WTC11 (cell line): ENCODE results near the gene UBXN6. TPM values are rescaled to one million over a fixed set of nuclear protein-coding genes. Genes with fewer than 3 reads are reported as not detected.

Experiments used
- ATAC-seq: fragments of 200-7000 bp; cut with Tn5 transposase; 2 replicates; pipeline ENCODE4 v1.10.0; 2021; ENCODE audit warnings: mild to moderate bottlenecking, moderate library complexity
- CTCF ChIA-PET: fragments of 300-600 bp; sonication (Branson Sonifier 250); formaldehyde crosslinking; loops from one replicate; lab custom pipeline; 2021; ENCODE audit warnings: antibody characterized with exemption; lab: Charles Lee
- POLR2A ChIA-PET: fragments of 350-600 bp; sonication (Branson Sonifier 250); formaldehyde crosslinking; loops from one replicate; lab custom pipeline; 2021; ENCODE audit warnings: antibody characterized with exemption; lab: Charles Lee
- DNase-seq: peaks from one replicate; pipeline ENCODE4 v3.0.0; 2021; ENCODE audit warnings: low spot score
- H3K27ac Mint-ChIP-seq: 2 replicates; pipeline ENCODE4 v1.8.0; 2021; ENCODE audit warnings: mixed read lengths
- H3K27me3 Mint-ChIP-seq: 2 replicates; pipeline ENCODE4 v1.8.0; 2021; ENCODE audit warnings: low read depth, mild to moderate bottlenecking, moderate library complexity, mixed read lengths
- H3K36me3 Mint-ChIP-seq: 2 replicates; pipeline ENCODE4 v1.8.0; 2021; ENCODE audit warnings: mixed read lengths
- H3K4me1 Mint-ChIP-seq: 2 replicates; pipeline ENCODE4 v1.8.0; 2022; ENCODE audit warnings: mixed read lengths
- H3K4me3 Mint-ChIP-seq: 2 replicates; pipeline ENCODE4 v1.8.0; 2021; ENCODE audit warnings: mild to moderate bottlenecking, moderate library complexity, mixed read lengths
- H3K9me3 Mint-ChIP-seq: 2 replicates; pipeline ENCODE4 v1.8.0; 2021; ENCODE audit warnings: mixed read lengths
- ATF3 ChIP-seq: sonication (generic); formaldehyde crosslinking; conservative IDR thresholded peaks from 2 replicates; pipeline ENCODE4 v1.8.1; 2022; ENCODE audit warnings: mild to moderate bottlenecking, missing genetic modification reagents
- ELF4 ChIP-seq: sonication (generic); formaldehyde crosslinking; IDR thresholded peaks from 2 replicates; pipeline ENCODE4 v1.8.1; 2022; ENCODE audit warnings: low read depth, mild to moderate bottlenecking, moderate library complexity, missing genetic modification reagents
- ERG ChIP-seq: fragments of 250-450 bp; sonication (Bioruptor Pico); IDR thresholded peaks from 2 replicates; pipeline ENCODE4 v1.8.0; 2021; ENCODE audit warnings: mild to moderate bottlenecking
- ETV6 ChIP-seq: sonication (generic); formaldehyde crosslinking; IDR thresholded peaks from 2 replicates; pipeline ENCODE4 v1.8.1; 2022; ENCODE audit warnings: mild to moderate bottlenecking, missing genetic modification reagents
- FOXK1 ChIP-seq: sonication (generic); formaldehyde crosslinking; IDR thresholded peaks from 2 replicates; pipeline ENCODE4 v1.8.0; 2022; ENCODE audit warnings: mild to moderate bottlenecking, moderate library complexity, missing genetic modification reagents
- GABPB1 ChIP-seq: sonication (generic); formaldehyde crosslinking; IDR thresholded peaks from 2 replicates; pipeline ENCODE4 v1.8.1; 2023; ENCODE audit warnings: mild to moderate bottlenecking, missing genetic modification reagents
- HMGXB4 ChIP-seq: sonication (generic); formaldehyde crosslinking; IDR thresholded peaks from 2 replicates; pipeline ENCODE4 v1.8.1; 2023; ENCODE audit warnings: mild to moderate bottlenecking, moderate library complexity, missing genetic modification reagents
- IRF2 ChIP-seq: sonication (generic); formaldehyde crosslinking; IDR thresholded peaks from 2 replicates; pipeline ENCODE4 v1.8.0; 2022; ENCODE audit warnings: low read depth, missing genetic modification reagents, borderline replicate concordance
- MXD4 ChIP-seq: fragments of 250-450 bp; sonication (Bioruptor Pico); IDR thresholded peaks from 2 replicates; pipeline ENCODE4 v1.8.0; 2021; ENCODE audit warnings: mild to moderate bottlenecking, moderate library complexity, borderline replicate concordance
- NFYB ChIP-seq: sonication (generic); formaldehyde crosslinking; conservative IDR thresholded peaks from 2 replicates; pipeline ENCODE4 v1.8.0; 2022; ENCODE audit warnings: low read depth, missing genetic modification reagents
- RORB ChIP-seq: fragments of 250-450 bp; sonication (Bioruptor Pico); IDR thresholded peaks from 2 replicates; pipeline ENCODE4 v1.9.0; 2021; ENCODE audit warnings: mild to moderate bottlenecking
- SP1 ChIP-seq: sonication (generic); formaldehyde crosslinking; conservative IDR thresholded peaks from 2 replicates; pipeline ENCODE4 v1.8.1; 2022; ENCODE audit warnings: missing genetic modification reagents
- USF1 ChIP-seq: sonication (generic); formaldehyde crosslinking; IDR thresholded peaks from 2 replicates; pipeline ENCODE4 v1.8.0; 2022; ENCODE audit warnings: mild to moderate bottlenecking, missing genetic modification reagents
- USF2 ChIP-seq: sonication (generic); formaldehyde crosslinking; IDR thresholded peaks from 2 replicates; pipeline ENCODE4 v1.8.1; 2023; ENCODE audit warnings: mild to moderate bottlenecking, missing genetic modification reagents, moderate library complexity
- ZMAT4 ChIP-seq: fragments of 250-450 bp; sonication (Bioruptor Pico); IDR thresholded peaks from 2 replicates; pipeline ENCODE4 v1.9.0; 2021; ENCODE audit warnings: mild to moderate bottlenecking
- ZNF121 ChIP-seq: sonication (generic); formaldehyde crosslinking; IDR thresholded peaks from 2 replicates; pipeline ENCODE4 v1.8.0; 2023; ENCODE audit warnings: missing genetic modification reagents
- ZNF219 ChIP-seq: sonication (generic); formaldehyde crosslinking; IDR thresholded peaks from 2 replicates; pipeline ENCODE4 v1.8.0; 2023; ENCODE audit warnings: missing genetic modification reagents, mild to moderate bottlenecking, borderline replicate concordance
- ZNF263 ChIP-seq: sonication (generic); formaldehyde crosslinking; IDR thresholded peaks from 2 replicates; pipeline ENCODE4 v1.8.1; 2022; ENCODE audit warnings: low read depth, mild to moderate bottlenecking, moderate library complexity, missing genetic modification reagents
- ZNF396 ChIP-seq: fragments of 250-450 bp; sonication (Bioruptor Pico); IDR thresholded peaks from 2 replicates; pipeline ENCODE4 v1.8.0; 2021; ENCODE audit warnings: mild to moderate bottlenecking, moderate library complexity, borderline replicate concordance
- ZNF423 ChIP-seq: fragments of 250-450 bp; sonication (Bioruptor Pico); IDR thresholded peaks from 2 replicates; pipeline ENCODE4 v2.1.2; 2022; ENCODE audit warnings: mild to moderate bottlenecking, moderate library complexity
- ZNF512 ChIP-seq: sonication (generic); formaldehyde crosslinking; IDR thresholded peaks from 2 replicates; pipeline ENCODE4 v1.8.1; 2022; ENCODE audit warnings: missing genetic modification reagents, borderline replicate concordance
- total RNA-seq: library from RNA; stranded (reverse); gene quantifications from 3 replicates; pipeline ENCODE4 v1.2.3, GENCODE V29; 2021

Gene UBXN6
- total RNA-seq, 1 experiment from 2014 or later = 34.8 TPM

- no peak for TF ChIP-seq RORB (CRISPR knock-in tag)
Observed at GRCh38 chr19:4473011-4473762, 15.6 kb upstream of the UBXN6 start (continued).

GRCh38 chr19:4472174-4472974 lies 14.8 kb upstream of the UBXN6 start, which contains the start of gene HDGFL2:
Gene HDGFL2 (plus strand): TSS chr19:4472297. CDS start chr19:4472351, 54 bp downstream.
- ATAC-seq (no peak), DNase-seq (no peak)
- Mint-ChIP-seq H3K9me3 (no peaks in the 10 kb centered on the region; the same call in 1 of the 2 replicates), H3K27ac (no peak within 1 kb of the TSS), H3K4me3 (peak within 1 kb of the TSS; percentile 85), H3K36me3 (peaks cover 11% of the 10 kb centered on the region), H3K27me3 (no peaks in the 10 kb centered on the region), H3K4me1 (peaks cover 10% of the 10 kb centered on the region)
- POLR2A ChIA-PET = interaction anchor here (0.5 to 1.0 kb wide), 2 partner anchors 63 to 274 kb away, joined by 5 read pairs; partner anchors contain the start of gene PLIN5
- 0 out of 2 replicates have a peak, but pooled peaks have one; percentile 13 for TF ChIP-seq GABPB1 (CRISPR knock-in tag)
- no peak for TF ChIP-seq ZNF396 (CRISPR knock-in tag)
- TF ChIP-seq RORB (CRISPR knock-in tag) = no peak
- no peak for TF ChIP-seq IRF2
- TF ChIP-seq ZMAT4 (CRISPR knock-in tag) = no peak
- no peak for TF ChIP-seq ZNF121
- TF ChIP-seq ZNF219 = no peak
- TF ChIP-seq ZNF512 = no peak
- CTCF ChIA-PET = interaction anchor here (0.6 to 6.3 kb wide), 16 partner anchors 10 to 205 kb away, joined by 3 to 79 read pairs (median 5); partner anchors contain the start of genes CHAF1A, PLIN5 and SH3GL1

- TF ChIP-seq ZNF423 = no peak
- TF ChIP-seq SP1 (CRISPR knock-in tag) = peak; percentile 97
- no peak for TF ChIP-seq IRF2
- 0 out of 2 replicates have a peak, but pooled peaks have one; percentile 36 for TF ChIP-seq FOXK1 (CRISPR knock-in tag)
- TF ChIP-seq RORB (CRISPR knock-in tag) = no peak
- TF ChIP-seq USF1 (CRISPR knock-in tag) = peak; percentile 98
- no peak for TF ChIP-seq ELF4 (CRISPR knock-in tag)
- TF ChIP-seq ERG (CRISPR knock-in tag) = no peak
- no peak for TF ChIP-seq ZNF263 (CRISPR knock-in tag)
- TF ChIP-seq NFYB (CRISPR knock-in tag) = peak; percentile 99
- no peak for TF ChIP-seq HMGXB4 (CRISPR knock-in tag)
- no peak for TF ChIP-seq ETV6 (CRISPR knock-in tag)
- no peak for TF ChIP-seq ATF3 (CRISPR knock-in tag)
- no peak for TF ChIP-seq MXD4 (CRISPR knock-in tag)
- TF ChIP-seq USF2 = peak; percentile 99
- peaks cover 4% of the 10 kb centered on the region for H3K36me3 Mint-ChIP-seq
- DNase-seq (peak; percentile 97), ATAC-seq (peak; percentile 88)
- no peak overlapping the region for H3K4me3 Mint-ChIP-seq
- ChIA-PET CTCF (interaction anchor here (0.7 to 6.3 kb wide), 19 partner anchors 10 to 338 kb away, joined by 3 to 79 read pairs (median 5); partner anchors contain the start of genes CHAF1A, PLIN5 and SH3GL1), POLR2A (interaction anchor here (0.6 to 1.5 kb wide), 5 partner anchors 45 to 1262 kb away, joined by 3 to 5 read pairs (median 3); partner anchors contain the start of genes CHAF1A and PLIN5)
- H3K27ac Mint-ChIP-seq = no peak overlapping the region
- peaks cover 10% of the 10 kb centered on the region for H3K4me1 Mint-ChIP-seq
- no peaks in the 10 kb centered on the region for H3K27me3 Mint-ChIP-seq
- no peaks in the 10 kb centered on the region; the same call in 1 of the 2 replicates for H3K9me3 Mint-ChIP-seq
Observed at GRCh38 chr19:4471403-4472173, 14.0 kb upstream of the UBXN6 start.
